Endothelial cell of umbilical vein (primary cell): ENCODE measurements around the gene ADCYAP1R1.

Experiments
- EZH2 ChIP-seq: IDR thresholded peaks from 2 replicates; pipeline ENCODE4 v1.6.1; 2012; ENCODE audit warnings: borderline replicate concordance, low read depth, mild to moderate bottlenecking, moderate library complexity, low read length, inconsistent platforms; ENCODE audit not compliant: severe bottlenecking
- JUN ChIP-seq: IDR thresholded peaks from 2 replicates; pipeline ENCODE4 v1.6.1; 2011; ENCODE audit warnings: borderline replicate concordance, low read depth; ENCODE audit not compliant: insufficient read length, insufficient read depth
- MYC ChIP-seq: IDR thresholded peaks from one replicate; pipeline ENCODE4 v1.6.1; 2011; ENCODE audit warnings: mild to moderate bottlenecking, low read depth, low read length
- POLR2A ChIP-seq: IDR thresholded peaks from 2 replicates; pipeline ENCODE4 v1.6.1; 2012; ENCODE audit warnings: low read depth, mild to moderate bottlenecking, control low read depth, low read length
- TF ChIP-seq, protein P1 (sequence below), 2 donors: IDR thresholded peaks; 1 replicate in 1 of 2; 2 replicates in 1 of 2; pipeline ENCODE4 v1.5.1; 2011; ENCODE audit warnings: low read length in 2 of 2, mild to moderate bottlenecking in 2 of 2, moderate library complexity in 2 of 2, control low read depth in 1 of 2, inconsistent platforms in 1 of 2, low read depth in 1 of 2; ENCODE audit not compliant: insufficient read depth in 1 of 2; ENCODE audit errors: extremely low read depth in 1 of 2

DNA sequence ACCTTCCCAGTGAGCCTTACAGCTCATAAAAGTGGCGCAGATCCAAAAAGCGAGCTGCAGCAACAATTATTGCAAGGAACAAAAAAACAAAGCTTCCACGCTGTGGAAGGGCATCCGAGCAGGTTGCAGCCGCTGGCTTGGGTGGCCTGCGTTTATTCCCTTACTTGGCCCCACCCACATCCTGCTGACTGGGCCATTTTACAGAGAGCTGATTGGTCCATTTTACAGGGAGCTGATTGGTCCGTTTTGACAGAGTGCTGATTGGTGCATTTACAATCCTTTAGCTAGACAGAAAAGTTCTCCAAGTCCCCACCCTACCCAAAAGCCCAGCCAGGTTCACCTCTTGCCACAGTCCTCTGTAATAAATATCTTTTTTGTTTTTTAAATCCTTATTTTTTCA is 85.1 kb downstream of the ADCYAP1R1 start:
- TF ChIP-seq, protein P1, sequence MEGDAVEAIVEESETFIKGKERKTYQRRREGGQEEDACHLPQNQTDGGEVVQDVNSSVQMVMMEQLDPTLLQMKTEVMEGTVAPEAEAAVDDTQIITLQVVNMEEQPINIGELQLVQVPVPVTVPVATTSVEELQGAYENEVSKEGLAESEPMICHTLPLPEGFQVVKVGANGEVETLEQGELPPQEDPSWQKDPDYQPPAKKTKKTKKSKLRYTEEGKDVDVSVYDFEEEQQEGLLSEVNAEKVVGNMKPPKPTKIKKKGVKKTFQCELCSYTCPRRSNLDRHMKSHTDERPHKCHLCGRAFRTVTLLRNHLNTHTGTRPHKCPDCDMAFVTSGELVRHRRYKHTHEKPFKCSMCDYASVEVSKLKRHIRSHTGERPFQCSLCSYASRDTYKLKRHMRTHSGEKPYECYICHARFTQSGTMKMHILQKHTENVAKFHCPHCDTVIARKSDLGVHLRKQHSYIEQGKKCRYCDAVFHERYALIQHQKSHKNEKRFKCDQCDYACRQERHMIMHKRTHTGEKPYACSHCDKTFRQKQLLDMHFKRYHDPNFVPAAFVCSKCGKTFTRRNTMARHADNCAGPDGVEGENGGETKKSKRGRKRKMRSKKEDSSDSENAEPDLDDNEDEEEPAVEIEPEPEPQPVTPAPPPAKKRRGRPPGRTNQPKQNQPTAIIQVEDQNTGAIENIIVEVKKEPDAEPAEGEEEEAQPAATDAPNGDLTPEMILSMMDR (IDR thresholded peaks at IDR 0.05; ENCODE audit: extremely low read depth in 1 of 2, insufficient read depth in 1 of 2, low read depth in 1 of 2, low read length in 2 of 2): no peak
- TF ChIP-seq JUN (no peak), POLR2A (no peak), EZH2 (no peak), MYC (no peak)
